T-helper 2 cell (primary cell): Measurements from ENCODE around the gene HS3ST6.
"Not testable (repeated sequence)": the region's sequence is repeated elsewhere in the genome, so short reads cannot be mapped to it uniquely, and the experiment has no call there.

Experiments used
- DNase-seq, 5 experiments: peaks; one replicate each; pipeline versions ENCODE4 v3.0.0 to v3.0.0-alpha.2; 2012 to 2022
- total RNA-seq, 2 donors: gene quantifications; one replicate each; lab custom pipeline; 2026; lab: John Stamatoyannopoulos, UW

Gene HS3ST6
- 0 reads per million in 2 donors for total RNA-seq

GRCh38 chr16:1918351-1919326 lies at the start of gene HS3ST6:
HS3ST6 (minus strand) TSS chr16:1918415; CDS start chr16:1918323, 92 bp downstream.
- no peak for DNase-seq

- no peak for DNase-seq
Observed at GRCh38 chr16:1966460-1966859, 48.2 kb upstream of the HS3ST6 start, which contains the start of gene RNF151. RNF151 (plus strand) TSS chr16:1966856; CDS start chr16:1966882, 26 bp downstream.

GRCh38 chr16:1965396-1966001 lies 47.3 kb upstream of the HS3ST6 start:
- no peak for DNase-seq

GRCh38 chr16:1964506-1965395 lies 46.5 kb upstream of the HS3ST6 start, which contains the start of gene RPS2:
RPS2 (minus strand) TSS chr16:1964826; CDS start chr16:1964625, 201 bp downstream.
- DNase-seq: peak; percentile 97 to 100 (median 99)

- peak in 4 of 5 experiments; percentile 18 to 63 (median 34) for DNase-seq
Observed at GRCh38 chr16:1963806-1964505, 45.7 kb upstream of the HS3ST6 start.

GRCh38 chr16:1962161-1963153 lies 44.2 kb upstream of the HS3ST6 start:
- not testable (repeated sequence) for DNase-seq

- peak in 1 of 5 experiments; percentile 88 for DNase-seq
Observed at GRCh38 chr16:1961651-1962067, 43.4 kb upstream of the HS3ST6 start.

GRCh38 chr16:1960665-1961630 lies 42.7 kb upstream of the HS3ST6 start:
- DNase-seq: peak in 2 of 5 experiments; percentile 42 to 84

- peak; percentile 80 to 91 (median 86) for DNase-seq
Observed at GRCh38 chr16:1959269-1960039, 41.2 kb upstream of the HS3ST6 start, which contains the start of gene NDUFB10. NDUFB10 (plus strand) TSS chr16:1959538; CDS start chr16:1959625, 87 bp downstream.

- no peak for DNase-seq
Observed at GRCh38 chr16:1958715-1959268, 40.6 kb upstream of the HS3ST6 start.

- DNase-seq: not testable (repeated sequence)
Observed at GRCh38 chr16:1958143-1958491, 39.9 kb upstream of the HS3ST6 start.

- DNase-seq: not testable (repeated sequence)
Observed at GRCh38 chr16:1957434-1958142, 39.4 kb upstream of the HS3ST6 start.

- no peak for DNase-seq
Observed at GRCh38 chr16:1953734-1954133, 35.5 kb upstream of the HS3ST6 start.

GRCh38 chr16:1950559-1950958 lies 32.3 kb upstream of the HS3ST6 start:
- DNase-seq: no peak

- DNase-seq: no peak
Observed at GRCh38 chr16:1950047-1950446, 31.8 kb upstream of the HS3ST6 start.

GRCh38 chr16:1949507-1949906 lies 31.3 kb upstream of the HS3ST6 start:
- no peak for DNase-seq

GRCh38 chr16:1947369-1947670 lies 29.1 kb upstream of the HS3ST6 start:
- no peak for DNase-seq
